ENCODE data around the gene NKAPD1.
A peak's percentile ranks its signal among the peaks of the same experiment; 100 is the strongest.
"Not testable (repeated sequence)": the region's sequence is repeated elsewhere in the genome, so short reads cannot be mapped to it uniquely, and the experiment has no call there.

NKAPD1 gene

GRCh38 chr11:112042161-112042960 is 31.7 kb upstream of the NKAPD1 start:
- DNase-seq (ENCODE audit: low spot score) = no peak

DNA sequence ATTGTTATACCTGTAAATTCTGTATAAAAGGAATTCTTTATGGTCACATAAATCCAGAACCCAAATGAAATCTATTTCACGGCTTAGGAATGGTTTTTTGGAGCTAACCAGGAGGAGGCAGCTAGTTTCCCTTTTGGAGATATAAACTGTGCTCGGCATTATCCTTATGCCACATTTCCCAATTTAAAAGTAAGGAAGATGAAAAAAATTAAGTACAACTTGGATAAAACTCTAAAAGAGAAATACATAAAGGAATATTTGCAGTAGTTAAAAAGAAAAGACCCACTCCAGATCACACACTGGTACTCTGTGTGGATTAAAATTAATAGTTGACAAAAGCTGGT is 31.2 kb upstream of the NKAPD1 start:
- DNase-seq (ENCODE audit: low spot score) = no peak
- TF ChIP-seq CTCF (IDR thresholded peaks at IDR 0.05; ENCODE audit: extremely low read depth, missing control alignments) = no peak

More at GRCh38 chr11:112042161-112042960, 31.7 kb upstream of the NKAPD1 start:
- no peak for TF ChIP-seq CTCF (IDR thresholded peaks at IDR 0.05; ENCODE audit: extremely low read depth, missing control alignments)

DNA sequence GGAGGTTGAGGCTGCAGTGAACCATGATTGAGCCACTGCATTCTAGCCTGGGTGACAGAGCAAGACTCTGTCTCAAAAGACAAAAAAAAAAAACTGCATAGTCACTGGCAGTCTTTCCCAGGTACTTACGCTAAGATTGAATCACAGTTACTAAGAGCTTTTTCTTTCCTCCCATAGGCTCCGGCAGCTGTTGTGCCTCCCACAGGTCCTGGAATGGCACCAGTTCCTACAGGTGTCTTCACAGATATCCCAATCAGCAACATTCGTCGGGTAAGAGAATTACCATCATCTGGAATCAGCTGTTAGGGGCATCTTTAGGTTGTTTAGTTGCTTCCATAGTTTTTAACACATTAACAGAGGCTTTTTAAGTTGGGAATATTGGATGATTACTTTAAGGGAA is 29.1 kb upstream of the NKAPD1 start:
- no peak for DNase-seq (ENCODE audit: low spot score)
- TF ChIP-seq CTCF (IDR thresholded peaks at IDR 0.05; ENCODE audit: extremely low read depth, missing control alignments) = no peak

GRCh38 chr11:112046647-112047046 is 27.5 kb upstream of the NKAPD1 start:
- DNase-seq (ENCODE audit: low spot score) = not testable (repeated sequence)

DNA sequence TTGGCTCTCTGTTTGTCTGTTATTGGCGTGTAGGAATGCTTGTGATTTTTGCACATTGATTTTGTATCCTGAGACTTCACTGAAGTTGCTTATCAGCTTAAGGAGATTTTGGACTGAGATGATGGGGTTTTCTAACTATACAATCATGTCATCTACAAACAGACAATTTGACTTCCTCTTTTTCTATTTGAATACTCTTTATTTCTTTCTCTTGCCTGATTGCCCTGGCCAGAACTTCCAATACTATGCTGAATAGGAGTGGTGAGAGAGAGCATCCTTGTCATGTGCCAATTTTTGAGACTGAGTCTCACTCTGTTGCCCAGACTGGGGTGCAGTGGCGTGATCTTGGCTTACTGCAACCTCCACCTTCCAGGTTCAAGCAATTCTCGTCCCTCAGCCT is 25.8 kb upstream of the NKAPD1 start:
- DNase-seq (ENCODE audit: low spot score) = not testable (repeated sequence)

DNA sequence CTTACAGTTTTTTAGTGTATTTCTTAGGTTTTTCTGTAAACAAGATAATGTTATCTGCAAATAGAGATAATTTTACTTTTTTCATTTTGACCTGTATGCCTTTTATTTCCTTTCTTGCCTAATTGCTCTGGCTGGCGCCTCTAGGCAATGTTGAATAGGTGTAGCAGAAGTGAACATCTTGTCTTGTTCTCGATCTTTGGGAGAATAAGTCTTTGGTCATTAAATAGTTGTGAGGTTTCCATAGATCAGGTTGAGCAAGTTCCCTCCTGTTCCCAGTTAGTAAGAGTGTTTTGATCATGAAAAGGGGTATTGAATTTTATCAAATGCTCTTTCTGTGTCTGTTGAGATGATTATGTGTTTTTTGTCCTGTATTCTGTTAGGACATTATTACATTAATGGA is 24.3 kb upstream of the NKAPD1 start:
- no peak for TF ChIP-seq CTCF (IDR thresholded peaks at IDR 0.05; ENCODE audit: extremely low read depth, missing control alignments)
- no peak for DNase-seq (ENCODE audit: low spot score)

- peak; percentile 28 for DNase-seq (ENCODE audit: low spot score)
- TF ChIP-seq CTCF (IDR thresholded peaks at IDR 0.05; ENCODE audit: extremely low read depth, missing control alignments) = no peak
These were observed 23.4 kb upstream of the NKAPD1 start for GRCh38 chr11:112050721-112051120.

- peak; percentile 20 for DNase-seq (ENCODE audit: low spot score)
- no peak for TF ChIP-seq CTCF (IDR thresholded peaks at IDR 0.05; ENCODE audit: extremely low read depth, missing control alignments)
These were observed 22.3 kb upstream of the NKAPD1 start for GRCh38 chr11:112051768-112052167.

Data from GM20000 (cell line).